SU-DHL-6 (cell line): Measurements from ENCODE around the gene DSCAML1.

Experiments
- CTCF ChIP-seq: fragments of 200-600 bp; sonication (generic); IDR thresholded peaks from one replicate; pipeline ENCODE4 v1.5.1; 2017; ENCODE audit warnings: antibody characterized with exemption, mild to moderate bottlenecking, low read length, moderate library complexity; ENCODE audit not compliant: insufficient read depth, poor library complexity, severe bottlenecking
- EZH2phosphoT487 ChIP-seq: fragments of 200-600 bp; sonication (generic), shearing (Covaris generic); conservative IDR thresholded peaks from 2 replicates; pipeline ENCODE4 v1.6.1; 2018; ENCODE audit warnings: mild to moderate bottlenecking, antibody characterized with exemption, low read length, moderate library complexity, mixed read lengths

GRCh38 chr11:117780456-117780855 lies 16.6 kb downstream of the DSCAML1 start:
- TF ChIP-seq CTCF (no peak), EZH2phosphoT487 (no peak)
